Psoas muscle (tissue), 8 donors: ENCODE data around the gene HRK. TPM values are rescaled to one million over a fixed set of nuclear protein-coding genes. Genes with fewer than 3 reads are reported as not detected.

ENCODE experiments used
- ATAC-seq, 4 donors: fragments of 200-7000 bp; cut with Tn5 transposase; one replicate each; pipeline ENCODE4 v1.9.1; 2020; ENCODE audit warnings: moderate library complexity in 3 of 4, mild to moderate bottlenecking in 2 of 4
- DNase-seq, 2 donors: peaks; one replicate each; pipeline ENCODE4 v3.0.0-alpha.2; 2020
- H3K27ac ChIP-seq: fragments of 200-600 bp; one replicate; pipeline ENCODE4 v1.8.0; 2022
- H3K27me3 ChIP-seq, 3 donors: fragments of 200-600 bp in 1 of 3; one replicate each; pipeline versions ENCODE4 v1.6.1 to v1.8.0; 2013 to 2022; ENCODE audit warnings: low read length in 2 of 3, mild to moderate bottlenecking in 2 of 3, moderate library complexity in 1 of 3; ENCODE audit not compliant: insufficient read depth in 3 of 3
- H3K36me3 ChIP-seq, 2 donors: fragments of 200-600 bp in 1 of 2; one replicate each; pipeline versions ENCODE4 v1.6.1 to v1.8.0; 2013 to 2022; ENCODE audit warnings: low read depth in 1 of 2, mild to moderate bottlenecking in 1 of 2, moderate library complexity in 1 of 2; ENCODE audit not compliant: insufficient read depth in 1 of 2
- H3K4me1 ChIP-seq: fragments of 200-600 bp; one replicate; pipeline ENCODE4 v1.8.0; 2022
- H3K4me3 ChIP-seq: fragments of 200-600 bp; one replicate; pipeline ENCODE4 v1.8.0; 2022; ENCODE audit warnings: mild to moderate bottlenecking
- H3K9me3 ChIP-seq: fragments of 200-600 bp; one replicate; pipeline ENCODE4 v1.8.0; 2022
- WGBS, 3 donors: extraction: QIAGEN DNeasy Blood & Tissue Kit; methylation state at CpG; one replicate each; pipeline versions ENCODE4 v1.1.6 to v1.1.7; 2013; 5-methylcytosine and 5-hydroxymethylcytosine counted together
- intact Hi-C, 2 donors: fragments of 100-400 bp; cut with DNase I; formaldehyde crosslinking; loops; one replicate each; pipeline versions ENCODE4 v1.11.0 to v1.14.2; 2022
- polyA plus RNA-seq, 3 donors: library from polyadenylated mRNA; stranded (reverse); fragments of 200-250 nt; gene quantifications; one replicate each; pipeline ENCODE4 v1.2.3, GENCODE V29; 2013
- total RNA-seq, 4 donors: library from RNA; stranded (reverse); fragmentation: NEBNext Ultra II Directional in 2 of 4; extraction: Animal tissue kit (Norgen Biotek cat#: 25700) in 2 of 4; gene quantifications; one replicate each; pipeline versions ENCODE4 v1.2.1 to v1.2.4, GENCODE V29; 2021 to 2023
- TF ChIP-seq, protein P1 (sequence below): fragments of 200-600 bp; IDR thresholded peaks from one replicate; pipeline ENCODE4 v1.8.0; 2022; ENCODE audit warnings: antibody characterized with exemption
- donor health status: healthy with polysubstance abuse.
- donor health status: DM: no; HTN: no; CAD: no; lungs with moderate emphysema.
- donor health status: Bipolar disorder and iron deficiency.
- donor health status: healthy.
- donor health status: DM: yes; HTN: yes; CAD: no.
- donor health status: DM: no; HTN: no; CAD: no.
- donor health status: DM: no; HTN: no; CAD: no.
- donor health status: DM: yes; HTN: yes; CAD: no.

Gene HRK
- total and polyA plus RNA-seq, 7 donors, result under 0.01 to 0.60 (median 0.01) TPM; not detected in 2

- intact Hi-C loops, result no loop called here
- Histone ChIP-seq H3K27ac (no peak overlapping the region), H3K4me3 (no peak overlapping the region), H3K4me1 (no peaks in the 10 kb centered on the region), H3K36me3 (no peaks in the 10 kb centered on the region), H3K27me3 (peaks cover 0 to 1% (median 0%) of the 10 kb centered on the region in 3 donors), H3K9me3 (no peaks in the 10 kb centered on the region)
- WGBS, 3 donors, result 87 to 100% (median 98%) methylated on average over 3 of the region's 3 CpGs
- TF ChIP-seq, protein P1, sequence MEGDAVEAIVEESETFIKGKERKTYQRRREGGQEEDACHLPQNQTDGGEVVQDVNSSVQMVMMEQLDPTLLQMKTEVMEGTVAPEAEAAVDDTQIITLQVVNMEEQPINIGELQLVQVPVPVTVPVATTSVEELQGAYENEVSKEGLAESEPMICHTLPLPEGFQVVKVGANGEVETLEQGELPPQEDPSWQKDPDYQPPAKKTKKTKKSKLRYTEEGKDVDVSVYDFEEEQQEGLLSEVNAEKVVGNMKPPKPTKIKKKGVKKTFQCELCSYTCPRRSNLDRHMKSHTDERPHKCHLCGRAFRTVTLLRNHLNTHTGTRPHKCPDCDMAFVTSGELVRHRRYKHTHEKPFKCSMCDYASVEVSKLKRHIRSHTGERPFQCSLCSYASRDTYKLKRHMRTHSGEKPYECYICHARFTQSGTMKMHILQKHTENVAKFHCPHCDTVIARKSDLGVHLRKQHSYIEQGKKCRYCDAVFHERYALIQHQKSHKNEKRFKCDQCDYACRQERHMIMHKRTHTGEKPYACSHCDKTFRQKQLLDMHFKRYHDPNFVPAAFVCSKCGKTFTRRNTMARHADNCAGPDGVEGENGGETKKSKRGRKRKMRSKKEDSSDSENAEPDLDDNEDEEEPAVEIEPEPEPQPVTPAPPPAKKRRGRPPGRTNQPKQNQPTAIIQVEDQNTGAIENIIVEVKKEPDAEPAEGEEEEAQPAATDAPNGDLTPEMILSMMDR, result no peak
- no peak for ATAC-seq
- DNase-seq, result no peak
These were observed 41.9 kb downstream of the HRK start for GRCh38 chr12:116839287-116839830.

- H3K4me3 ChIP-seq, result no peak overlapping the region
- DNase-seq (no peak), ATAC-seq (no peak)
- TF ChIP-seq, protein P1, result no peak
- no peaks in the 10 kb centered on the region for H3K4me1 ChIP-seq
- no peaks in the 10 kb centered on the region for H3K36me3 ChIP-seq
- intact Hi-C loops, result no loop called here
- H3K27ac ChIP-seq, result no peak overlapping the region
- WGBS, 3 donors, result 73 to 81% (median 80%) methylated on average over 4 of the region's 4 CpGs
- H3K9me3 ChIP-seq, result no peaks in the 10 kb centered on the region
- H3K27me3 ChIP-seq, result peaks cover 0 to 1% (median 0%) of the 10 kb centered on the region in 3 donors
These were observed 42.9 kb downstream of the HRK start for GRCh38 chr12:116838365-116838764.

DNA sequence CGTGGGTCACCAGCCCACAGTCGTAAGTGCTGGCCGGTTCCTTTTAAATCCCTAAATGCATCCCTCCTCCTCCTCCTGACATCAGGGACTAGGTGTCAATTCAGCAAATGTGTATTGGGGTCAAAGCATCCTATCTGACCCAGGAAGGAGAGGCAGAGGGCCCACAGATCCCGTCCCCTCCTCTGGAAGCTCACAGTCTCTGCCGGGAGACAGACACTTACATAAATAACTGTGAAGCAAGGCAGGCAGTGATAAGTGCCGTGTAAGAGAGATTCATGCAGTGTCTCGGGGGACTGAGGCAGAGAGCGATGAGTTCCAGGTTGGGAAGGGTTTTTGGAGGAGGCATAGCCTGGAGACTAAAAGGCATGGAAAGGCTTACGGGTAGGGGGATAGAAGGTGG, 44.1 kb downstream of the HRK start:
- ATAC-seq, result no peak
- H3K27ac ChIP-seq, result no peak overlapping the region
- 63 to 66% (median 65%) methylated on average over 9 of the region's 9 CpGs for WGBS, 3 donors
- TF ChIP-seq, protein P1, result no peak
- no peaks in the 10 kb centered on the region for H3K9me3 ChIP-seq
- DNase-seq, result no peak
- H3K36me3 ChIP-seq, result no peaks in the 10 kb centered on the region
- H3K4me1 ChIP-seq, result no peaks in the 10 kb centered on the region
- no peak overlapping the region for H3K4me3 ChIP-seq
- intact Hi-C loops, result no loop called here
- H3K27me3 ChIP-seq, result no peaks in the 10 kb centered on the region

GRCh38 chr12:116835484-116835883, 45.8 kb downstream of the HRK start:
- Histone ChIP-seq H3K27me3 (no peaks in the 10 kb centered on the region), H3K36me3 (no peaks in the 10 kb centered on the region), H3K9me3 (no peaks in the 10 kb centered on the region), H3K27ac (no peak overlapping the region), H3K4me3 (no peak overlapping the region), H3K4me1 (no peaks in the 10 kb centered on the region)
- 79 to 88% (median 87%) methylated on average over 1 of the region's 1 CpG for WGBS, 3 donors
- ATAC-seq (no peak), DNase-seq (no peak)
- intact Hi-C loops, result no loop called here
- TF ChIP-seq, protein P1, result no peak

GRCh38 chr12:116833474-116833873, 47.8 kb downstream of the HRK start:
- Histone ChIP-seq H3K4me3 (no peak overlapping the region), H3K27me3 (no peaks in the 10 kb centered on the region), H3K36me3 (no peaks in the 10 kb centered on the region), H3K4me1 (no peaks in the 10 kb centered on the region), H3K9me3 (no peaks in the 10 kb centered on the region), H3K27ac (no peak overlapping the region)
- DNase-seq (no peak), ATAC-seq (no peak)
- 72 to 77% (median 77%) methylated on average over 10 of the region's 10 CpGs for WGBS, 3 donors
- intact Hi-C loops, result no loop called here
- TF ChIP-seq, protein P1, result no peak
